GM18951 (cell line): ENCODE data around the gene PCDHGA9.

Experiments used
- POLR2A ChIP-seq: IDR thresholded peaks from 4 replicates; pipeline ENCODE4 v1.6.1; 2011; ENCODE audit warnings: mild to moderate bottlenecking; ENCODE audit not compliant: insufficient read length, insufficient read depth; ENCODE audit errors: extremely low read depth
- in situ Hi-C: fragments of 300-500 bp; cut with MboI; formaldehyde crosslinking; loops from one replicate; pipeline ENCODE4 v1.12.0; 2022; ENCODE audit warnings: low sequenced_read_pairs, mixed read lengths, inconsistent platforms; ENCODE audit not compliant: unreplicated experiment

Gene PCDHGA9

DNA sequence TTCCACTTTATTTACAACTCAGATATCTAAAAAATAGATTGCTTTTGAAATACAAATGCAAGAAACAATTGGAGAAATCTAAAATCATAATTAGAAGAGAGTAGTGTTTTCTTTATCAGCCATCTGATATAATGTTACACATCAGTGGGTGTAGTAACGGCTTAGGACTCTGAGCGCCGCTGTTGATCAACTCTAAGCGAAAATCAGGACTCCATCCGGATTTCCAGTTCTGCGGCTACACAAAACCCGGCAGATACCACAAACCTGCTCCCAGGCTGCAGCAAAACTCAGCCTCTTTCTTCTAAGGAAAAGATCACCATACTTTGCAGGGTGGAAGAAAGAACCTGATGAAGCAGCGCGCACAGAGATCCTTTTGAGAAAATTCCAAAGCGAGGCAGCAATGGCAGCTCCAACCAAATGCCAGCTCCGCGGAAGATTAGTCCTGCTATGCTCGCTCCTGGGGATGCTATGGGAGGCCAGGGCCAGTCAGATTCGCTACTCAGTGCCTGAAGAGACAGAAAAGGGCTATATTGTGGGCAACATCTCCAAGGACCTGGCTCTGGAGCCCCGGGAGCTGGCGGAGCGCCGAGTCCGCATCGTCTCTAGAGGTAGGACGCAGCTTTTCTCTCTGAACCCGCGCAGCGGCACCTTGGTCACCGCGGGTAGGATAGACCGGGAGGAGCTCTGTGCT, at the start of gene PCDHGA9:
PCDHGA9 (plus strand) TSS at position 226 of the 691 bp plus-strand sequence; CDS start at position 401, 175 bp downstream.
- no peak for TF ChIP-seq POLR2A
- in situ Hi-C loops = no loop called here

DNA sequence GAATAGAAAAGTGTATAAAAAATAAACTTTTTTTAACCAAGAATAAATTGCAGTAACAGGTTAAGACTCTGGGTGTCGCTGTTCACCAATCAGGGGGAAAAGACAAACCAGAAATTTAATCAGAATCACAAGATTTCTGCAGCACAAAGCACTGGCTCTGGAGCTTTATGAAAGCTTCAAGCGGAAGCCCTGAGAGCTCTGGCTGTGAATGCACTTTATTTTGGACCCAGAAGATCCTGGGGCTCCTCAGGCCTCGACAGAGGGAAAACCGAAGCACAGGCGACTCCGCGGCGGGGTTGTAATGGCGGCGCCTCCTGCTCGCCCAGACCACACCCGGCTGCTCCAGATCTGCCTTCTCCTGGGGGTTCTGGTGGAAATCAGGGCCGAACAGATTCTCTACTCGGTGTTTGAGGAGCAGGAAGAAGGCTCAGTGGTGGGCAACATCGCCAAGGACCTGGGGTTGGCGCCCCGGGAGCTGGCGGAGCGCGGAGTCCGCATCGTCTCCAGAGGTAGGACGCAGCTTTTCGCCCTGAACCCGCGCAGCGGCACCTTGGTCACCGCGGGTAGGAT, 47.6 kb upstream of the PCDHGA9 start, which contains the start of gene PCDHGA4:
PCDHGA4 (plus strand) TSS at position 122 of the 570 bp plus-strand sequence; CDS start at position 209, 87 bp downstream.
- TF ChIP-seq POLR2A = no peak
- in situ Hi-C loops = no loop called here

DNA sequence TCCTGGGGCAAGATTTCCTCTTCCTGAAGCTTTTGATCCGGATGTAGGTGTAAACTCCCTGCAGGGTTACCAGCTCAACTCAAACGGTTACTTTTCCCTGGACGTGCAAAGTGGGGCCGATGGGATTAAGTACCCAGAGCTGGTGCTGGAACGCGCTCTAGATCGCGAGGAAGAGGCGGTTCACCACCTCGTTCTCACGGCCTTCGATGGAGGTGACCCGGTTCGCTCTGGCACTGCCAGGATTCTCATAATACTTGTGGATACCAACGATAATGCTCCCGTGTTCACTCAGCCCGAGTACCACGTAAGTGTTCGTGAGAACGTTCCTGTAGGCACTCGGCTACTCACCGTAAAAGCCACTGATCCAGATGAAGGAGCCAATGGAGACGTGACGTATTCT, 46.9 kb upstream of the PCDHGA9 start:
- in situ Hi-C loops = no loop called here

DNA sequence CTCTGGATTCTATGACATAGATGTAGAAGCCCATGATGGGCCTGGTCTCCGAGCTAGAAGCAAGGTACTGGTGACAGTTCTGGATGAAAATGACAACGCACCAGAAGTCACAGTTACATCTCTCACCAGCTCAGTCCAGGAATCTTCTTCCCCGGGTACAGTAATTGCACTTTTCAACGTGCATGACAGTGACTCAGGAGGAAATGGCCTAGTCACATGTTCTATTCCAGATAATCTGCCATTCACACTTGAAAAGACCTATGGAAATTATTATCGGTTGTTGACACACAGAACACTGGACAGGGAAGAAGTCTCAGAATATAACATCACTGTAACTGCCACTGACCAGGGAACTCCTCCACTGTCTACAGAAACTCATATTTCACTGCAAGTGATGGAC, 46.4 kb upstream of the PCDHGA9 start:
- TF ChIP-seq POLR2A = no peak
- in situ Hi-C loops = no loop called here

More for the DNA sequence above, 46.9 kb upstream of the PCDHGA9 start:
- no peak for TF ChIP-seq POLR2A

DNA sequence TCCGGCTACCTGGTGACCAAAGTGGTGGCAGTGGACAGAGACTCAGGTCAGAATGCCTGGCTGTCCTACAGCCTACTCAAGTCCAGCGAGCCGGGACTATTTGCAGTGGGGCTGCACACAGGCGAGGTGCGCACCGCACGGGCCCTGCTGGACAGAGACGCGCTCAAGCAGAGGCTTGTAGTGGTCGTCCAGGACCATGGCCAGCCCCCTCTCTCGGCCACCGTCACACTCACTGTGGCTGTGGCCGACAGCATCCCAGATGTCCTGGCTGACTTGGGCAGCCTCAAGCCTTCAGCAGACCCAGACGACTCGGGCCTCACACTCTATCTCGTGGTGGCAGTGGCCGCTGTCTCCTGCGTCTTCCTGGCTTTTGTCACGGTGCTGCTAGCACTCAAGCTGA, 45.6 kb upstream of the PCDHGA9 start:
- no peak for TF ChIP-seq POLR2A
- in situ Hi-C loops = no loop called here

DNA sequence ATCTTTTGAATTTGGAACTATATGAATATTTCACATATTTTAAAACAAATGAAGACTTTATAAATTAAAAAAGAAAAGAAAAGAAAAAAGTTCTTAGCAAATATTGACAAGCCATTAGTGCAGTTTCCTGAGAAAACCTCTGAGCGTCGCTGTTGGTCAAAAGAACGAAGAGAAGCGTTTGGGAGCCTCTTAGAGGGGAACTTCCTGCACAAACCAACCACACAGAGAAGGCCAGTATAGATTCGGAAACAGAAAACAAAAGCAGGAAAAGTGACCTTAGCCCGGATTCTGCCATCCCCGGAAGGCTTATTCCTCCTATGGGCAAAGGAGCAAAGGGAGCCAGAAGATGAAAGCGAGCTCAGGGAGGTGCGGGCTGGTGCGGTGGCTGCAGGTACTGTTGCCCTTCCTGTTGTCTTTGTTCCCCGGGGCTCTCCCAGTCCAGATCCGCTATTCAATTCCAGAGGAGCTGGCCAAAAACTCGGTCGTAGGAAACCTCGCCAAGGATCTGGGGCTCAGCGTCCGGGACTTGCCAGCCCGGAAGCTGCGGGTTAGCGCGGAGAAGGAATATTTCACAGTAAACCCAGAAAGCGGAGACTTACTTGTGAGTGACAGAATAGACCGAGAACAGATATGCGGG, 42.7 kb upstream of the PCDHGA9 start, which contains the start of gene PCDHGB2:
PCDHGB2 (plus strand) TSS at position 205 of the 637 bp plus-strand sequence; CDS start at position 347, 142 bp downstream.
- no peak for TF ChIP-seq POLR2A
- in situ Hi-C loops = no loop called here

DNA sequence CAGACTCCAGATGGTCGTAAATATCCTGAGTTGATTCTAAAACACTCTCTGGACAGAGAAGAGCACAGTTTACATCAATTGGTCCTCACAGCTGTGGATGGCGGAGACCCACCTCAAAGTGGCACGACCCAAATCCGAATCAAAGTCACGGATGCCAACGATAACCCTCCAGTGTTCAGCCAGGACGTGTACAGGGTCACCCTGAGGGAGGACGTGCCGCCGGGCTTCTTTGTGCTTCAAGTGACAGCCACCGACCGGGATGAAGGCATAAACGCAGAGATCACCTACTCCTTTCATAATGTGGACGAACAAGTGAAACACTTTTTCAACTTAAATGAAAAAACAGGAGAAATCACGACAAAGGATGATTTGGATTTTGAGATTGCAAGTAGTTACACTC, 41.9 kb upstream of the PCDHGA9 start:
- no peak for TF ChIP-seq POLR2A
- in situ Hi-C loops = no loop called here

DNA sequence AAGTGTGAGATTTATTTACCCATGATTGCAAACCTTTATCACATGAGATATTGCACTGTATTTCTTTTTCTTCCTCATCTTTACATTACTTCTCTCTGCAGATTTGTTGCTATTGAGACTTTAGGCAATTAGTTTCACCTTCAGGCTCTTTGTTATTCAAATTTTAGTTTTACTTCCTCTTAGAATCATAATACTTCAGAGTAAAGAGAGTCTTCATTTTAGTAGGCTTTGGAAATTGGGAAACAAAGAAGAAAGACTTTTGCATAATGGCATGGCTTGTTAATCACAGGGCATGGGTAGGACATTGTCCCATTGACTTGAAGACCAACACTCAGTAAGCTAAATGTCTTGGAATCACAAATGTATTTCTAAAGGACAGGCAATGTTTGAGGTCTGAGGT, 39.9 kb upstream of the PCDHGA9 start:
- TF ChIP-seq POLR2A = no peak
- in situ Hi-C loops = no loop called here

DNA sequence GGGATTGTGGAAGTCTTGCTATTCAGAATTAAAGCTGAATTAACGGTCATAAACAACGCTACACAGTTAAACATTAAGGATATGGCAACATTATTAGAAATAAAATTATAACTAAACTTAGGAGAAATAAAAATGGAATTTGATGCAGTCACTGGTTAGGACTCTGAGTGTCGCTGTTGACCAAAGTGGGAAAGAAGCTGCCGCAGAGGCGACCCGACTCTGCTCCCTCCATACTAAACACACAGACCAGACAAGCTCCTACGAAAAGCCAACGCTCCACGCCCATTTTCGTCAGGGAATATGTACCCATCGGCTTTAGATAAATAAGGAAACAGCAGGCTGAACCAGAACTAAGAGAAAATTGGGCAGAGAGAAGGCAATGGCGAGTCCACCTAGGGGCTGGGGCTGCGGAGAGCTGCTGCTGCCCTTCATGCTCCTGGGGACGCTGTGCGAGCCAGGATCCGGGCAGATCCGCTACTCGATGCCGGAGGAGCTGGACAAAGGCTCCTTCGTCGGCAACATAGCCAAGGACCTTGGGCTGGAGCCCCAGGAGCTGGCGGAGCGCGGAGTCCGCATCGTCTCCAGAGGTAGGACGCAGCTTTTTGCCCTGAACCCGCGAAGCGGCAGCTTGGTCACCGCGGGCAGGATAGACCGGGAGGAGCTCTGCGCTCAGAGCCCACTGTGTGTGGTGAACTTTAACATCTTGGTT, 38.5 kb upstream of the PCDHGA9 start, which contains the start of gene PCDHGA5:
PCDHGA5 (plus strand) TSS at position 211 of the 709 bp plus-strand sequence; CDS start at position 380, 169 bp downstream.
- TF ChIP-seq POLR2A = no peak
- in situ Hi-C loops = no loop called here

DNA sequence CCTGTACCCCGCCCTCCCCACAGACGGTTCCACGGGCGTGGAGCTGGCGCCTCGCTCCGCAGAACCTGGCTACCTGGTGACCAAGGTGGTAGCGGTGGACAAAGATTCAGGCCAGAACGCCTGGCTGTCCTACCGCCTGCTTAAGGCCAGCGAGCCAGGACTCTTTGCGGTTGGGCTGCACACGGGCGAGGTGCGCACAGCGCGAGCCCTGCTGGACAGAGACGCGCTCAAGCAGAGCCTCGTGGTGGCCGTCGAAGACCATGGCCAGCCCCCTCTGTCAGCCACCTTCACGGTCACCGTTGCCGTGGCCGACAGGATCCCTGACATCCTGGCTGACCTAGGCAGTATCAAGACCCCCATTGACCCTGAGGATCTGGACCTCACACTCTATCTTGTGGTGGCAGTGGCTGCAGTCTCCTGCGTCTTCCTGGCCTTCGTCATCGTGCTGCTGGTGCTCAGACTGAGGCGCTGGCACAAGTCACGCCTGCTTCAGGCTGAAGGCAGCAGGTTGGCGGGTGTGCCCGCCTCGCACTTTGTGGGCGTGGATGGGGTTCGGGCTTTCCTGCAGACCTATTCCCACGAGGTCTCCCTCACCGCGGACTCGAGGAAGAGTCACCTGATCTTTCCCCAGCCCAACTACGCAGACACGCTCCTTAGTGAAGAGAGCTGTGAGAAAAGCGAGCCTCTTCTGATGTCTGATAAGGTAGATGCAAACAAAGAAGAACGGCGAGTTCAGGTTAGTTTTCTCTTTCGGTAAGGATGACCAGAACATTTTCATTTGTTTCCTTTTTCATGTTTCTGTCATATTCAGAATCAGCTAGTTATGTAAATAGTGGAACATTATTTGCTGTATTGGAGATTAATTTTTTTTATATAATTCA, 36.3 kb upstream of the PCDHGA9 start:
- in situ Hi-C loops = no loop called here
- TF ChIP-seq POLR2A = no peak

DNA sequence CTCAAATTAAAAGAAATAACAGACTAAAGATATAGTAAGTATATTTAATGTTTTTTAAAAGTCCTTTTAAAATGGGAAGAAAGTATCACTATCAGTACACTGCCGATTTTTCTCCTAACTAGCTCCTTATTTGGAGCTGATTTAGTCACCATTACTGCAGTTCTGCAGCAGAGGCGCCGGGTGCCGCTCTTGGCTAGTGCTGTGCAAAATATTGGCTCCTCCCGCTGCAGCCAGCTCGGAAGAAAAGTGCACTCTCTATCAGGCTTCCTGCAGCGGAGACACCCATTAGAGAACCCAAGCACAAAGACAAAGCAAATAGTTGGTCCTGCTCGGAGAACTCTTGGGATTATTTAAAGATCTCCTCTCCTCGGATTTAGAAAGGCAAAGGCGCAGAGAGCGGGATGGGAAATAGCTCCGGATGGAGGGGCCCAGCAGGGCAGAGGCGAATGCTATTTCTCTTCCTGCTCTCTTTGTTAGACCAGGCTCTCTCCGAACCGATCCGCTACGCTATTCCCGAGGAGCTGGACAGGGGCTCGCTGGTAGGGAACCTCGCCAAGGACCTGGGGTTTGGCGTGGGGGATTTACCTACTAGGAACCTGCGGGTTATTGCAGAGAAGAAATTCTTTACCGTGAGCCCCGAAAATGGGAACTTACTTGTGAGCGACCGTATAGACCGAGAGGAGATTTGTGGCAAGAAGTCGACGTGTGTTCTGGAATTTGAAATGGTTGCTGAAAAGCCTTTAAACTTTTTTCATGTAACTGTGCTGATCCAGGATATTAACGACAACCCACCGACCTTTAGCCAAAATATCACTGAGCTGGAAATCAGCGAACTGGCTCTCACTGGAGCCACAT, 32.4 kb upstream of the PCDHGA9 start, which contains the start of gene PCDHGB3:
PCDHGB3 (plus strand) TSS at position 249 of the 855 bp plus-strand sequence; CDS start at position 402, 153 bp downstream.
- in situ Hi-C loops = no loop called here
- TF ChIP-seq POLR2A = no peak
